GM12878 (cell line): Measurements from ENCODE around the gene THSD4.

Experiments used
- ASH2L ChIP-seq: fragments of 300-600, 200-600 bp; sonication (generic); IDR thresholded peaks from 2 replicates; pipeline ENCODE4 v1.6.1; 2017; ENCODE audit warnings: low read depth, mild to moderate bottlenecking, borderline replicate concordance
- CEBPB ChIP-seq, 2 experiments: fragments of 150-350 bp in 1 of 2; IDR thresholded peaks; 2 replicates each; pipeline ENCODE4 v1.6.1; 2012 to 2014; ENCODE audit warnings: low read depth in 2 of 2, low read length in 2 of 2, borderline replicate concordance in 1 of 2, inconsistent platforms in 1 of 2
- CTCF ChIP-seq, 3 experiments: IDR thresholded peaks in 2 of 3; conservative IDR thresholded peaks in 1 of 3; 2 replicates each; pipeline ENCODE4 v1.5.1; 2011; ENCODE audit warnings: low read depth in 3 of 3, low read length in 3 of 3, mild to moderate bottlenecking in 3 of 3, control low read depth in 2 of 3, moderate library complexity in 2 of 3, inconsistent platforms in 1 of 3, mixed read lengths in 1 of 3; ENCODE audit not compliant: control insufficient read depth in 2 of 3, insufficient read depth in 1 of 3; ENCODE audit errors: extremely low read depth in 1 of 3
- EP300 ChIP-seq, 2 experiments: fragments of 150-350 bp in 1 of 2; IDR thresholded peaks; 2 replicates each; pipeline ENCODE4 v1.6.1; 2011 to 2012; ENCODE audit warnings: low read depth in 2 of 2, low read length in 2 of 2, borderline replicate concordance in 1 of 2, improper control_type of control experiment in 1 of 2, inconsistent platforms in 1 of 2; ENCODE audit not compliant: control insufficient read depth in 1 of 2
- JUNB ChIP-seq: IDR thresholded peaks from 2 replicates; pipeline ENCODE4 v1.6.1; 2016; ENCODE audit warnings: antibody characterized with exemption, mild to moderate bottlenecking
- KAT2A ChIP-seq: conservative IDR thresholded peaks from 2 replicates; pipeline ENCODE4 v1.6.1; 2011; ENCODE audit warnings: low read depth, low read length; ENCODE audit not compliant: control insufficient read depth
- PAX8 ChIP-seq: fragments of 450-650 bp; IDR thresholded peaks from 2 replicates; pipeline ENCODE4 v1.6.1; 2017; ENCODE audit warnings: mild to moderate bottlenecking, moderate library complexity
- POLR2A ChIP-seq: IDR thresholded peaks from 2 replicates; pipeline ENCODE4 v1.6.1; 2011; ENCODE audit warnings: low read depth, mild to moderate bottlenecking, low read length
- RB1 ChIP-seq: fragments of 450-650 bp; formaldehyde crosslinking; IDR thresholded peaks from 2 replicates; pipeline ENCODE4 v1.6.1; 2017; ENCODE audit warnings: mild to moderate bottlenecking, borderline replicate concordance
- SRF ChIP-seq, 2 experiments: IDR thresholded peaks; 2 replicates each; pipeline ENCODE4 v1.6.1; 2011; ENCODE audit warnings: low read depth in 2 of 2, low read length in 2 of 2, mild to moderate bottlenecking in 1 of 2, moderate library complexity in 1 of 2
- TCF12 ChIP-seq: IDR thresholded peaks from 2 replicates; pipeline ENCODE4 v1.6.1; 2011; ENCODE audit warnings: low read depth, mild to moderate bottlenecking, low read length
- ZBTB4 ChIP-seq: fragments of 450-650 bp; formaldehyde crosslinking; IDR thresholded peaks from 2 replicates; pipeline ENCODE4 v1.4.0; 2022; ENCODE audit warnings: mild to moderate bottlenecking, moderate library complexity

- TF ChIP-seq SRF (IDR thresholded peaks at IDR 0.05; ENCODE audit: low read depth in 2 of 2, low read length in 2 of 2) (no peak), RB1 (no peak), TCF12 (no peak), JUNB (no peak), ASH2L (no peak), EP300 (IDR thresholded peaks at IDR 0.05; ENCODE audit: borderline replicate concordance in 1 of 2, control insufficient read depth in 1 of 2, low read depth in 2 of 2, low read length in 2 of 2) (no peak), CTCF (IDR thresholded peaks at IDR 0.05 in 2 of 3, conservative IDR thresholded peaks at IDR 0.05 in 1 of 3; ENCODE audit: control insufficient read depth in 2 of 3, extremely low read depth in 1 of 3, insufficient read depth in 1 of 3, low read depth in 3 of 3, low read length in 3 of 3) (no peak), CEBPB (IDR thresholded peaks at IDR 0.05; ENCODE audit: borderline replicate concordance in 1 of 2, low read depth in 2 of 2, low read length in 2 of 2) (no peak), PAX8 (no peak), KAT2A (no peak), POLR2A (no peak), ZBTB4 (CRISPR knock-in tag) (no peak)
Observed at GRCh38 chr15:71168166-71168834, 53.0 kb downstream of the THSD4 start.
